GM12891 (cell line): ENCODE data around the gene PPP4R2.

ENCODE experiments used
- POLR2A ChIP-seq: IDR thresholded peaks from 2 replicates; pipeline ENCODE4 v1.6.1; 2011; ENCODE audit warnings: low read depth, low read length, control low read depth
- POLR2AphosphoS5 ChIP-seq: IDR thresholded peaks from 2 replicates; pipeline ENCODE4 v1.6.1; 2011; ENCODE audit warnings: low read depth, low read length, control low read depth
- TAF1 ChIP-seq: IDR thresholded peaks from 2 replicates; pipeline ENCODE4 v1.6.1; 2011; ENCODE audit warnings: low read depth, low read length, control low read depth

DNA sequence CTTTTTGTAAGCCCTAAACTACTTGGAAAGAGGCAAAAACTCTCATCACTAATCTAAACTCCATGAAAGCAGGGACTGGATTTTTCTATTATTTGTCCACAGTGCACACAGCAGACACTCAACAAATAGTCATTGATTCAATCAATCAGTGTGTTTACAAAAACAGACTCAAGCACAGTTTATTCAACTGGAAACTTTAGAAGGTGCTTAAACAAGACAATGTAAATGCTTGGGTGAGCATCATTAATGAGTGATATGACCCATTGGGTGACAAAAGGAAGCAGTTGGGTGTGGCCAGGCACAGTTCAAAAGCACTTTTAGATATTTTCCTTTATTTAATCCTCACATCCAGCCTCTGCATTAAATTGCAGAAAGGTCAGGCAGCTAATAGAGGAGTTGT lies 32.0 kb upstream of the PPP4R2 start:
- TF ChIP-seq POLR2A = no peak
- no peak for TF ChIP-seq TAF1
- no peak for TF ChIP-seq POLR2AphosphoS5
